NCI-H2227 (cell line): ENCODE measurements around the gene NKAIN2.
A peak's percentile ranks its signal among the peaks of the same experiment; 100 is the strongest.

Experiments used
- DNase-seq: peaks from one replicate; lab custom pipeline; 2025; ENCODE audit not compliant: unreplicated experiment; lab: John Stamatoyannopoulos, UW

NKAIN2 gene

DNA sequence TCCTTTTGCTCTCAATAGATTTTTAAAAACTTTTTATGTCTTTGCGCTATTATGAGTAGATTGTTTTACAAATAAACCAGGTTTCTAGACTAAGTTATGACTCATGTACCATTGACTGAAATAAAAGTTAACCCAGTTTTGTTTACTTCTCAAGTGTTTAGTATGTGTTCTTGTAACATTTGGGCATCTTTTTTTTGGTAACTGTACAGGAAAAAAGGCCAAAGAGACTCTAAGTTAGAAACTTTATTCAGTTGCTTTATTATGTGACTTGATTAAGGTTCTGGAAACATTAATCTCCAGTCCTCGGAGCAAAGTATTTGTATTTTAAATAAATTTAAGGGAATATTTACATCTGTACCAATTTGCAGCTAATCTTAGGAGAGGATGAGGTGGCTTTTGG lies 2.9 kb downstream of the NKAIN2 start:
- no peak for DNase-seq

DNA sequence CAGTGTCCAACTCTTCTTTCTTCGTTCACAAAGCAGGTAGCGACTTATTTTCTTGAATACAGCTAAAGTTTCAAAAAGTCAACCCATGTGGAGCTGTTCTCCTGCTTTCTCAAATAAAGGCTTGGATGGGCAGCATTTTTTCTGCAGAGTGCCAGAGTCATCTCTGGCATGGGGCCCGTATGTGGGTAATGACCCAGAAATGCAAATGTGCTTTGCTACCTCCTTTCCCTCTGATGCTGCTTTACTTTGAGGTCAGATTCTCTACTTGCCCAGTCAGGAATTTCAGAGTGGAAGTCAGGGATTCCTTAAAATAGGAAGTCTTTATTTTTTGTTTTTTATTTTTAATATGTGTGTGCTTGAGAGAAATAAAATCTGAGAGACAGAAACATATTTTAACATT lies 4.9 kb downstream of the NKAIN2 start:
- no peak for DNase-seq

DNA sequence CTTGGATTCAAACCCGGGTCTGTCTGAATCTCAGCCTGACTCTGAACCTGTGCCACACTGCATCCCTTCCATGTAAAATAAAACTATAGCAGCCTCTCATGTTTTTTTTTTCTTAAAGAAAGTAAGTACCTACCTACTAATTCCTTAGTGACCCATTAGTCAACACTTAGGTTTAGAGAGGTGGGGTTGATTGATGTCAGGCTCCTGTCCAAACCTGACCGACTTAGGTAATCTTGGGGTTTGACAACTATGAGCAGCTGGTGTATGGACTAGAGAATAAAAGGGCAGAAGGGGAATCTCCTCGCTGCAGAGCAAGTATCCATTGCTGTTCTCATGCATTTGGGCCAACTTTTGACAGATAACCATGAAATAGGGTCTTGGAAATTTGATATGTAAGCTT lies 6.5 kb downstream of the NKAIN2 start:
- DNase-seq: no peak

DNA sequence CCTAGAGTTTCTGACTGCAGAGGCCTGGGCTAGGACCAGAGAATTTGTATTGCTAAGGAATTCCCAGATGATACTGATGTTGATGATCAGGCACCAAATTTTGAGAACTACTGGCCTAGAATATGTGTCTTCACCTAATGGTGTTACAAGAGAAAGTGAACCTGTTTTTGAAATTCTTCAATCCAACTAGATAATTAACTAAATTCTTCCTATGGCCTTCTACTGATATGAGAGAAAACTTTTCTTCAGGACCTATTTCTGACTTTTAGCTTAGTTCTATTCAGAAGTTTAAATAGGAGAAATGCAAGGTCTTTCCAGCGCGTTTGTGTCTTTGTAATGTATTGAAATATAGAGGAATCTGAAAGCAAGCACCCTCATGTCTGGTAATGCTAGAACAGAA lies 7.3 kb downstream of the NKAIN2 start:
- DNase-seq: no peak

DNA sequence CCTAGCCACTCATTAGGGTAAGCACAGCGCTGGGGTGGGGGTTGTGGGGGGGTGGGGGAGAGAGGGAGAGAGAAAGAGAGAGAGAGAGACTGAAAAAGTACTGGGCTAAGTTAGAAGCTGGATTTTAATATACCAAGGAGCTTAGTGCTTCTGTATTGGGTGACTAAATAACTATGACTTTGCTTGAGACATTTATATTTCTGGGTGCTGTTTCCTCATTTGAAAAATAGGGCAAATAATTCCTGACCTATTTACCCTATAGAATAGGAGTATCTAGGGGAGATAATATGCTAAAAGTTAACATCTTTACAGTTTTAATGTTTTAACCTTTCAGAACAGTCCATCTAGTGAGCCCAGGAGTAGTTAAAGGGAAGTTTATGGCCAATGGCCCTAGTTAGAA lies 7.7 kb downstream of the NKAIN2 start:
- DNase-seq: no peak

DNA sequence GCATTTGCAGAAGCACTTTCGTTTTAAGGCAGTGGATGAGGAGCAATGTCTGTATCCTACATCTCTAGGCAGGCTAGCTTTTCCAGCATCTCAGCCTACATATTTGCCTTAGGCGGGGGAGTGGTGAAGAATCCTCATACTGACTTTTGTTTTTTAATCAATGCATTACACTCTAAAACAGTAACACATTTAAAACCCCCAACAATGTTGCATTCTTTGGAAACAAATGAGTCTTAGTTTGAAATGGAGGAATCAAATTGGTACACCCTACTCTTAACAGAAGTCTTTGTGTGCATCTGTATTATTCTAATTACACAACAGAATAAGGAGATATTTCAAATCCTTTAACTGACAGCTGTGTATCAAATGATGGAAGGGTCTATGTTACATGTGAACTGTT lies 9.0 kb downstream of the NKAIN2 start:
- no peak for DNase-seq

DNA sequence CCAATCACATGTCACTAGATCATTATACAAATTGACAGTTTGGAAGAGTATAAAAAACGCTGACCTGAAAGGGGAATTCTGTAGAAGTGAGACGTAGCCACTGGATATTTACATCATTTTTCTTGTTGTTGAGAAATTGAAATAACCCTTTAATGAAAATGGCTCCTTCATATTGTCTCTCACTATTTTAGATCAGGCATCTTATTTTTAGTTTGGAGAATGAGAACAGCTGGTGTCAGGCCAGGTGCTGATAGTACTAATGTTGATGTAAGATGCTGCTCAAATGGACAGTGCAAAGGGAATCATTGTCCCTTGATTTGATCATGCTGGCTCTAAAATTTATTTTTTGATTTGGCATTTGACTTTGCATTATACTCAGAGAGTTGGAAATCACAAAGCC lies 17.4 kb downstream of the NKAIN2 start:
- no peak for DNase-seq

DNA sequence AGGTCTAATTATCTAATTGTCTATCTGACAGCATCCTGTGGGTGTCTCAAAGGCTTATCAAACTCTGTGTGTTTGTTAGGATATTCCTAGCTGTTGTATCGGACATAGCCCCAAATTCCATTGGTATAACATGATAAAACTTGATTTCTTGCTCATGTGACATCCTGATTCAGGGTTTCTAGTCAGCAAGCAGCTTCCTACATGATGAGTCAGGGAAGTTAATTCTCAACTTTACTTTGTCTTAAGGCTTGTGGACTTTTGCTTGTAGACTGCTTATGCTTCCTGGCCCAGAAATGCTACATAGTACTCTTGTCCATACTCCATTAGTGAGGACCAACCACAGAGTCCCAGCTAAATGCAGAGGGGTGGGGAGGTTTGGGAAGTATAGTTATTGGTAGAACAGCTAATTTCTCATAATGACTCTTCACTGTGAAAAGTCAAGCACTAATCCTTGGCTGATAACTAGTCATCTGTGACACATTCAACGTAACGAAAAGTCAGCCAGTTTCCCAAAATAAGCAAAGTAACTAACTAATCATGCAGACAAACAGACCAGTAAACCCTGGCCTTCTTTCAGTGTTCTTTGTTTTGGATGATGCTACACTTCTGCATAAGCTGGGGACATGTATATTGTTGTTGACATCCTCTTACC lies 25.8 kb downstream of the NKAIN2 start:
- DNase-seq: no peak

DNA sequence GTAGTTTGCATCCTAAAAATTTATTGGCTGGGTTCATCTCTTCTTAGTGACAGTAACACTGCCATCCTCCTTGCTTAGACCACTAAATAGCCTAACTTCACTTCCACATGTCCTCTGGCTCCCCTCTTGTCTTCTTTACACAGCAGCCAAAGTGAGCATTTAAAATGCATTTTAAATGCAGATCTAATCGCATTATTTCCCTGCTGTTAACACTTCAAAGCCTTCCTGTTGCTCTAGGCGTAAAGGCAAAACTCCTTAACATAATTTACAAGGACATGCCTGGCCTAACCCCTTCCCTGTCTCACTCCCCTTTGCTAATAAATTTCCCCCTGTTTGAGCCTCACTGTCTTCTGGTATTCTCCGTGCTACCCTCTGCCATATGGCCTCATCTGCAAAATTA lies 26.5 kb downstream of the NKAIN2 start:
- DNase-seq: no peak

DNA sequence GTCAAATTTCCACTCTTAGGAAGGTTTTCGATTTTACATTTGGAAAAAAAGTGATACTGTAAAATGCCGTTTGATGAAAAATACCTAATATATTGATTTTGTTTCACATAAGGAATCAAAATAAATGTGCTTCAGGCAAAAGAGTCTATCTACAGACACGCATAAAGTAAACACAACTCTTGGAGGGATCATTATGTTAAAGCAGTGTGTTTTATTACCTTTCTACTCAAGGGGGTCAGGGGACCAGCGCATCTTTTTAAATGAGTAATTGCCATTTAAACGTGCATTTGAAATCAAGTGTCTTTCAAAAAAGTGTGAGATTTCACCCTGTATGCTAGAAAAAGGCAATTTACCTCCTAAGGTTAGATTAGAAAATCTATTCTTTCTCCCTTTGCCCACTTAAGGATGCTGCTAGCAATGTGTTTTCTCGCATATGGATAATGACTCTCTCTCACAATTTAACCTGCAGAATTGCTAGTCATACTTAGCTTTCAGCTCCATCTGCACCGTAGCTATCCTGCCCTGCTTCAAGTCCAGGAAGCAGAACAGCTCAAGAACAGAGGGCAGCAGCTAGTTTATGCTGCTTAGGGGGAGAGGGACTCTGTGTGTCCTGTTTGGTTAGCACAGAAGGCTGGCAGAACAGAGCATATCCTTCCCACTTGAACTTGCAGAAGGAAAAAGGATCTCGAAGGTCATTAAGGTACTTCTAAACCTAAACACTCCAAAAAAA lies 35.0 kb downstream of the NKAIN2 start:
- peak; percentile 43 for DNase-seq

DNA sequence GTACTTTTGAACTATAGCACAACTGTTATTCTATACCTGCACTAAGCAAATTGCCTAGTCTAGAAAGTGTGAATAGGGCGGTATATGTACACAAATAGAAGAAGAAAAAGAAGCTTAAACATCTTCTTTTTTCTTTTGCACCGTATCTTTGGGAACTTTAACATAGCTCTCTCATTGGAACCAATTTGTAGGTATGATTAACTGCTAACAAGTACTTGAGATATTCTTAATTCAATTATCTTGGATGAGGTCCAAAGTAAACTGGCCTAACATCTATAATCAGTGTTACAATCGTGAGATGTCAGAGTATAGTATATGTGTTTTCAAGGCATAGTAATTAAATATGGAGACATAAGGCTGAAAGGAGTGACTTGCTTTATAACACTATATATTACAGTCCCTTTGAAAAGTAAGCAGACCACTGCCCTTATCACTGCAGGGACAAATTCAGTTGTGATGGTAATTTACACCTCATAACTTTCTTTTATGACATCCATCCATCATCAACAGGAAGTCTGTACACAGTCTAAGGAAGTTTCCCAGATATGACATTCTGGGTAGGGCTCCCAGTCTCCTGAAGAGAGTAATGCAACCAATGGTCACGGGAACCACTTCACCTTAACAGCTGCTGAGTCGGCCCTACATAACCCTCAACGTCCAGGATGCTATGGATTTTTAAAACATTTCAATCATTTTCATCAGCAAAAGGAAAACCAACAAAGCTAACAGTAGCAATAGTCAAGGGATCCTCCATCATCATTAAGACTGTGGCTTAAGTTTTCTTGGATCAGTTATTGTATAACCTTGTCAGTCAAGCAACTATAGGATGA lies 37.6 kb downstream of the NKAIN2 start:
- DNase-seq: peak; percentile 59

DNA sequence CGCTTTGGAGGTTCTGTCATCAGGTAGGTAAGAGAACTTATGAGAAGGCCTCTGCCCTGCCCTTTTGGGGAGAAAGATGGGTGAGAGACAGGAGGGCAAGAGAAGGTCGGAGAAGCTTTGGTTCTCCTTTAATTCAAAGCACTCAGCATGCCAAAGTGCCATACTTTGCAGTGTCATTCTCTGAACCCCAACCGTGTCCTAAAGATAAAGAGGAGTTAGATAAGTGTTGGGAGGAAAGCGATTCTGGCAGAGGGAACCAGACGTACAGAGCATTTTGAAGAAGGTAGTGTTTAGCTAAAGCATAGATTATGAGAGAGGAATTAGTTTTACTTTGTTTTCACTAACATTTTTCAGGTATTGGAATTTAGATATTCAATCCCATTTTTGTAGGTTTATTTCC lies 40.3 kb downstream of the NKAIN2 start:
- DNase-seq: no peak

DNA sequence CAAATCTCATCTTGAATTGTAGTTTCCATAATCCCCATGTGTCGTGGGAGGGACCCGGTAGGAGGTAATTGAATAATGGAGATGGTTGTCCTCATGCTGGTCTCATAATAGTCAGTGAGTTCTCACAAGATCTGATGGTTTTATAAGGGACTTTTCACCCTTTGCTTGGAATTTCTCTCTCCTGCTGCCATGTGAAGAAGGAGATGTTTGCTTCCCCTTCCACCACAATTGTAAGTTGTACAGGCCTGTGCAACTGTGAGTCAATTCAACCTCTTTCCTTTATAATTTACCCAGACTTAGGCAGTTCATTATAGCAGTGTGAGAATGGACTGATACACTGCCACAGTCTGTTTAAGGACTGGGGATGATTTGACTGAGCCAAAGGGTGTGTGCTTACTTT lies 44.7 kb downstream of the NKAIN2 start:
- DNase-seq: no peak

DNA sequence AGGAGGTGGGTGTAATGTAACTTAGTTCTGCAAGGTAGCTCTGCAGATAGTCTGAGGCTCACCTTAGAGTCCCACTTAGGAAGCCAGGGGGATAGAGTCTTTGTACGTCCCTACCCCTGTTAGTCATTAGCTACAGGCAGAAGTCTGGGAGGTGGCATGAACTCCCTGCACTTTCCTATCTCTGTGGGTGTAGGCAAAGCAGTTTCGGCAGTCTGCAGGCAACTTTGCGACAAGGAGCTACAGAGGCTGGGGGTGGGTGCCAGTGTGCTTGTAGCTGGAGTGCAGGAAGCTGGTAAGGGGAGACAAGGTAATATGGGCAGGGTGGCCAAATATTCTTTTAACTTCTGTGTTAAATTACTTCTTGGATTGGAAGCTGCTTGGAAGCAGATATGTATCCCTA lies 45.7 kb downstream of the NKAIN2 start:
- no peak for DNase-seq

DNA sequence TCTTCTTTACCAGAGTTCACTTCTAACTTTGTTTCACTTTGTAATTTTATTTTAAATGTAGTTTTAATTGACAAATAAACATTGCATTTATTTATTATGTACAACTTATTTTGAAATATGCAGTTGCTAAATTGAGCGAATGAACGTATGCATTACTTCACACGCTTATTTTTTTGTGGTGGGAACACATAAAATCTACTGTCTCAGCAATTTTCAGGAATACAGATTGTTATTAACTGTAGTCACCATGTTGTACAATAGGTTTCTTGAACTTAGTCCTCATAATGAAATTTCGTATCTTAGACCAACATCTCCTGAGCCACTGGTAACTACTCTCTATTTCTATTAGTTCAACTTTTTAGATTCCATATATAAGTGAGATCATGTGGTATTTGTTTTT lies 46.9 kb downstream of the NKAIN2 start:
- no peak for DNase-seq

DNA sequence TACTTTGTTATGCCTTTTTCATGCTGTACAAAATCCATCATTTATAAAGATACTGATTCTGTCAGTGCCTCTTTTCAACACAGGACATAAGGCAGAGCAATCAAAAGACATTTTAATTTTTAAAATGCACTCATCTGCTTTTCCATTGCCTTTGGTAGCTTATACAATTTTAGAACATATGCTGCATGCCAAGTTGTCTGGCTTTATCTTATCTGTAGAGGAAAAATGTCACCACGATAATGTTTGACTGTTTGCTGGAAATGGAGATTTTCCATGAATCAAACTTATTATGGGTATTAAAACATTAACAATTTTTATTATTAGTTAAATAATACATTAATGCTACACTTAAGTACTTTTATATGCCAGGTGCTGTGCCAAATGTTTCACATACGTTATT lies 50.5 kb downstream of the NKAIN2 start:
- no peak for DNase-seq

DNA sequence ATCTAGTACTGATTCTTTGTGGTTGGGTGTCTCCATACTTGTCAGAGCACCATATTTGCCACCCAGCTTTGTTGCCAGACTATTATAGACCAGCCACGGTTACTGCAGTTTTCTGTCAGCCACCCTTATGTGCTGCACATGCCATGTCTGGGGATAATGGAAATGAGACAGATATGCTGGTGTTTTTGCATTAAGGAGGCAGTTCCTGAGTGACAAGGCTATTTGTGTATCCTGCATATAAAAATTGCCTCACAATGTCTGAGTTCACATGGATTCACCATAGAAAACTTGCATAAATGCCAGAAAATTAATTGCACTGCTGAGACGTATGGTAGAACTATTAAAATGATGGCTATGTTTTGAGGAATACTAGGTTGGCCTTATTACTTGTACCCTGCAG lies 51.8 kb downstream of the NKAIN2 start:
- no peak for DNase-seq

DNA sequence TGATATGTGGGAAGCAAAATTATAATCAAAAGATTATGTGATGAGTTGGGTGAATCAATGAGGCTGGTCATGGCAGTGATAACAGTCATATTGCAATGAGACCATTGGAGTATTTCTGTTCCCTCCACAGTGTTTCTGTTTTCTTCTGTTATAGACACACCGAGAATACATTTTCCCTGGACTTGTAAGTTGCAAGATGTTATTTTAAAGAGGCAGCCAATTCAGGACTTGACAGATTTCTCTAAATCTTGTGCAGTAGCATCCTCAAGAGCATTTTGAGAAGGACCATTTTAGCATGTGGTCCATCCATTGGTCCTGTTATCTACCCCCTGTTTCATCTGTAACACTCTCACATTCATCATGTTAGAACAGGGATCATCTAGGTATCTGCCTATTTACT lies 55.6 kb downstream of the NKAIN2 start:
- no peak for DNase-seq

DNA sequence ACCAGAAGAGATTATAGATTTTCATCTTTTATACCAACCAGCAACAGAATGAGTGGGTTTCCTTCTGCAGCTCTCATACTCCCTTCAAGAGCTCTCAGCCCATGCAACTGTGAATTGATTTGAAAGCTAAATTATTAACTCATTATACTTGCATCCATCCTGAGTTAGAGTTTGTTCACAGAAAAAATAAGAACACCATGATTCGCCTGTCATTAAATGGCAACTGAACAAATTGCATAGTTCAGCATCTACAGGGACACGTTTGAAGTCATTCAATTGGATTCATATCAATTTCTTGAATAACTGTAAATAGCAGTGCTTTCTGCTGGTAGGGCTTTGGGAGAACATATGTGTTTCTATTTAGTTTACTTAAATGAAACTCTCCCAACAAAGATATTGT lies 65.7 kb downstream of the NKAIN2 start:
- DNase-seq: no peak

DNA sequence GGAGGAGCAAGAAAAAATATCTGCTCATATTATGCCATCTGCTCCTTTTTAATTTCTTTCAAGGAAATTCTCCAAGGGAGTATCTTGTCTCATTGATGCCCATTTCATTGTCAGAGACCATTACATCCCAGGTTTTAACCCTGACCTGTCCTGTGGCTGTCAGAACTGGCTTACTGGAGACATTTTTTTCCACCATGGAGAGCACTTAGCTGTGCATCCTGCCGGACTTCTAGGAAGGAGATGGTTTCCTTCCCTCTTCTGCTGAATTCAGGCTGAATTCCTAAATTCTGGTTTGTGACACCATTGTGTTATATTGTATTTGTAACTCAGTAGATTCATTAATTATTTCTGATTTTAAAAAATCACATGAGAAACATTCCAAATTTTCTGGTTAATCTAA lies 70.3 kb downstream of the NKAIN2 start:
- no peak for DNase-seq

DNA sequence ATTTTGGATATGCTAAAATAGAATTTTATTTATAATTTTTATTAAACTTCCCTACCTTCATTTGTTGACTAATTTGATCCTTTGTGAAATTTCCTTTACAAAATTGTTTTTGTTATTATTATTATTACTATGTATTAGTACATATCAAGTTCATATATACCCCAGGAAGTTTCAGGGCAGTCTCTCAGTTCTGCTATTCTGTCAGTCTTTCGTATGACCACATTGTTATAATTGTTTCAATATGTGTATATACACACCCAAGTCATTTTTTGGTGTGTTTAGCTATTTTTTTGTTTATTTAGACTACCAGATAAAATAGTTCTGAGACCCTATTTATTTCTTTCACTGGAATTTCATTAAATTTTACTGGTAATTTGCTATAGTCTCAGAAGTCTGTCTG lies 72.1 kb downstream of the NKAIN2 start:
- DNase-seq: no peak

DNA sequence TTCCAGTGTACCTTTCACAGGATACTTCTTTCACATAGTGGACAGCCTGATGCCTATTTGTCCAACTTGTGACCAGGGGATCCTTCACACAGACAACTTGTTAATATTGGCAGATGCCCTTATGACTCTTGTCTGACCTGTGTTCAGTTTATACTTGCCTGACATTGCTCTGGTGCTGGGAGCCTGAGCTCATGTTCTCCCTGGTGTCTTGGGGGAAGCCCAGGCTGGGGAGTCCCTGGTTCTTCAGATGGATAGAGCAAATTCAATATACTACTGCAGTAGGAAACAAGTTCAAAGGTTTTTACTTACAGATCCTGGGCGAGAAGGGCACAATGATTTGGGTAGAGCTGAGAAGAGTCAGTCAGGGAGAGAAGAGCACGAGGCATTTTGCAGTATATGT lies 76.1 kb downstream of the NKAIN2 start:
- no peak for DNase-seq
